K562 (cell line): ENCODE data around the gene ZNF691. TPM values are rescaled to one million over a fixed set of nuclear protein-coding genes. Genes with fewer than 3 reads are reported as not detected.
A peak's percentile ranks its signal among the peaks of the same experiment; 100 is the strongest.

Experiments
- ATAC-seq: fragments of 200-7000 bp; cut with Tn5 transposase; 3 replicates; pipeline ENCODE4 v1.9.1; 2020; ENCODE audit warnings: moderate library complexity
- BruUV-seq: library from RNA; stranded (reverse); fragments of 400-500 nt; replicated peaks from 2 replicates; lab custom pipeline; 2021; lab: Mats Ljungman, UMichigan
- CTCF ChIA-PET: fragments of 300-600 bp; formaldehyde crosslinking; extraction: SDS; loops from one replicate; lab custom pipeline; 2021; ENCODE audit warnings: low intra/inter-chr PET ratio; lab: Yijun Ruan, JAX
- POLR2A ChIA-PET: fragments of 300-600, 350-650 bp; sonication (Branson Sonifier 250); formaldehyde crosslinking; extraction: SDS; loops from one replicate; lab custom pipeline; 2021; ENCODE audit warnings: antibody characterized with exemption, inconsistent platforms; lab: Yijun Ruan, JAX
- DNase-seq, 4 experiments: peaks; one replicate each; pipeline versions ENCODE4 v3.0.0 to v3.0.0-alpha.2; 2011 to 2018; ENCODE audit warnings: low spot score in 3 of 4, mixed read lengths in 3 of 4; ENCODE audit errors: extremely low read depth in 1 of 4
- FAIRE-seq: peaks from 2 replicates; lab custom pipeline; 2011; peaks lifted over from hg19 to GRCh38; lab: Jason Lieb, UNC
- H2AFZ ChIP-seq: 2 replicates; pipeline ENCODE4 v1.6.0; 2011; ENCODE audit warnings: low read depth, low read length, control low read depth, inconsistent platforms
- H3K27ac ChIP-seq: fragments of 200-600 bp; 3 replicates; pipeline ENCODE4 v1.8.0; 2011; ENCODE audit warnings: low read depth, mild to moderate bottlenecking, control low read depth, inconsistent platforms, low read length, moderate library complexity, mixed read lengths; ENCODE audit errors: extremely low read depth
- H3K27me3 ChIP-seq, 2 experiments: fragments of 300-600 bp in 1 of 2; 2 replicates in 1 of 2; 3 replicates in 1 of 2; pipeline versions ENCODE4 v1.6.0 to v1.8.0; 2011; ENCODE audit warnings: inconsistent platforms in 2 of 2, low read length in 2 of 2, mild to moderate bottlenecking in 1 of 2, mixed read lengths in 1 of 2, moderate library complexity in 1 of 2; ENCODE audit not compliant: control insufficient read depth in 2 of 2, insufficient read depth in 2 of 2
- H3K36me3 ChIP-seq: fragments of 300-600 bp; 3 replicates; pipeline ENCODE4 v1.8.0; 2011; ENCODE audit warnings: mild to moderate bottlenecking, low read length, inconsistent platforms; ENCODE audit not compliant: control insufficient read depth, insufficient read depth
- H3K4me1 ChIP-seq, 2 experiments: fragments of 200-600 bp in 1 of 2; replicated peaks in 1 of 2; 2 replicates in 1 of 2; 3 replicates in 1 of 2; pipeline versions ENCODE4 v1.5.1 to v1.8.0; 2011; ENCODE audit warnings: inconsistent platforms in 2 of 2, low read length in 2 of 2, mild to moderate bottlenecking in 1 of 2, mixed read lengths in 1 of 2, moderate library complexity in 1 of 2; ENCODE audit not compliant: control insufficient read depth in 2 of 2, insufficient read depth in 2 of 2
- H3K4me2 ChIP-seq: 2 replicates; pipeline ENCODE4 v1.6.1; 2011; ENCODE audit warnings: low read length, control low read depth, inconsistent platforms, mixed read lengths; ENCODE audit not compliant: insufficient read depth
- H3K4me3 ChIP-seq: fragments of 200-600 bp; sonication (generic), shearing (Covaris generic); 2 replicates; pipeline ENCODE4 v1.5.1; 2016; ENCODE audit warnings: control low read depth, inconsistent platforms
- H3K79me2 ChIP-seq: fragments of 200-600 bp; 3 replicates; pipeline ENCODE4 v1.8.0; 2011; ENCODE audit warnings: low read length, inconsistent platforms; ENCODE audit not compliant: control insufficient read depth, insufficient read depth
- H3K9ac ChIP-seq, 2 experiments: 2 replicates each; pipeline versions ENCODE4 v1.6.0 to v1.6.1; 2011; ENCODE audit warnings: low read depth in 2 of 2, low read length in 2 of 2, control low read depth in 1 of 2, inconsistent platforms in 1 of 2, mild to moderate bottlenecking in 1 of 2, mixed read lengths in 1 of 2; ENCODE audit not compliant: insufficient read depth in 1 of 2
- H3K9me1 ChIP-seq: one replicate; pipeline ENCODE4 v1.6.0; 2011; ENCODE audit warnings: inconsistent platforms, mild to moderate bottlenecking, low read length, moderate library complexity; ENCODE audit not compliant: control insufficient read depth, insufficient read depth
- H3K9me3 ChIP-seq: replicated peaks from 2 replicates; pipeline ENCODE4 v1.5.1; 2011; ENCODE audit warnings: low read depth, low read length, inconsistent platforms; ENCODE audit not compliant: control insufficient read depth, insufficient read depth
- H4K20me1 ChIP-seq: replicated peaks from 2 replicates; pipeline ENCODE4 v1.6.1; 2011; ENCODE audit warnings: low read length, inconsistent platforms, mixed read lengths; ENCODE audit not compliant: control insufficient read depth, insufficient read depth
- ELF4 ChIP-seq: fragments of 450-650 bp; formaldehyde crosslinking; IDR thresholded peaks from 2 replicates; pipeline ENCODE4 v1.4.0; 2022; ENCODE audit warnings: missing genetic modification characterization
- MCM3 ChIP-seq: fragments of 450-650 bp; IDR thresholded peaks from 2 replicates; pipeline ENCODE4 v1.6.1; 2016
- MIER1 ChIP-seq: fragments of 450-650 bp; IDR thresholded peaks from 2 replicates; pipeline ENCODE4 v1.6.1; 2016; ENCODE audit warnings: antibody characterized with exemption, mild to moderate bottlenecking, low read depth
- MTA3 ChIP-seq: fragments of 450-650 bp; formaldehyde crosslinking; IDR thresholded peaks from 2 replicates; pipeline ENCODE4 v1.6.1; 2017; ENCODE audit warnings: mild to moderate bottlenecking, borderline replicate concordance
- POLR3A ChIP-seq: IDR thresholded peaks from 2 replicates; pipeline ENCODE4 v1.6.1; 2011; ENCODE audit warnings: borderline replicate concordance, mild to moderate bottlenecking, moderate library complexity; ENCODE audit not compliant: insufficient read length, insufficient read depth; ENCODE audit errors: extremely low read depth
- SAFB2 ChIP-seq: fragments of 200-400 bp; formaldehyde crosslinking; IDR thresholded peaks from 2 replicates; pipeline ENCODE4 v1.6.1; 2018; ENCODE audit warnings: borderline replicate concordance, low read length, low read depth, moderate library complexity; ENCODE audit not compliant: severe bottlenecking
- SETDB1 ChIP-seq: IDR thresholded peaks from one replicate; pipeline ENCODE4 v1.6.1; 2012; ENCODE audit warnings: low read length, control low read depth, inconsistent platforms
- SIN3A ChIP-seq, 2 experiments: fragments of 150-350 bp in 1 of 2; IDR thresholded peaks; 2 replicates each; pipeline ENCODE4 v1.6.1; 2011 to 2016; ENCODE audit warnings: borderline replicate concordance in 2 of 2, low read depth in 2 of 2, low read length in 2 of 2, mild to moderate bottlenecking in 2 of 2, moderate library complexity in 2 of 2; ENCODE audit not compliant: control insufficient read depth in 1 of 2
- SMARCE1 ChIP-seq: fragments of 450-650 bp; IDR thresholded peaks from 2 replicates; pipeline ENCODE4 v1.7.1; 2016; ENCODE audit warnings: mild to moderate bottlenecking
- SREBF2 ChIP-seq: sonication (generic); formaldehyde crosslinking; IDR thresholded peaks from 2 replicates; pipeline ENCODE4 v1.4.0; 2020; ENCODE audit warnings: mild to moderate bottlenecking, missing genetic modification reagents
- TGIF2 ChIP-seq: sonication (generic); formaldehyde crosslinking; IDR thresholded peaks from 2 replicates; pipeline ENCODE4 v1.8.1; 2022; ENCODE audit warnings: mild to moderate bottlenecking, missing genetic modification reagents, moderate library complexity
- WGBS: fragments of 100-300 bp; shearing (Covaris generic); methylation state at CpG from one replicate; pipeline ENCODE4 v1.1.6; 2016; ENCODE audit warnings: low coverage, mixed read lengths; ENCODE audit not compliant: insufficient coverage; ENCODE audit errors: missing lambda C conversion rate; 5-methylcytosine and 5-hydroxymethylcytosine counted together
- in situ Hi-C: fragments of 300-500 bp; cut with MboI; formaldehyde crosslinking; loops from 4 replicates; pipeline ENCODE4 v1.15.0; 2018; ENCODE audit warnings: inconsistent platforms, mixed read lengths
- intact Hi-C: fragments of 100-400 bp; cut with micrococcal nuclease; formaldehyde crosslinking; loops from 2 replicates; pipeline ENCODE4 v1.14.2; 2022
- polyA plus RNA-seq, 8 experiments: library from polyadenylated mRNA; depleted of rRNA in 4 of 8; stranded (reverse) in 5 of 8; unstranded in 3 of 8; fragments of >200 nt; fragmentation: Nextera tagmentation in 2 of 8; fragmentation: Illumina TruSeq in 1 of 8; extraction: Ambion mirVana in 2 of 8; extraction: Trizol in 1 of 8; gene quantifications; 2 replicates each; pipeline versions ENCODE4 v1.2.1 to v1.2.3, GENCODE V29; 2011 to 2014; ENCODE audit warnings: inconsistent platforms in 1 of 8, missing spikeins in 1 of 8
- total RNA-seq, 7 experiments: library from RNA; depleted of rRNA in 6 of 7; stranded (reverse); fragments of >200 nt in 6 of 7; fragmentation: Illumina TruSeq in 2 of 7; extraction: Trizol in 2 of 7; gene quantifications; 2 replicates each; pipeline versions ENCODE4 v1.2.1 to v1.2.3, GENCODE V29; 2011 to 2021; ENCODE audit warnings: low replicate concordance in 1 of 7

Gene ZNF691
- total and polyA plus RNA-seq, 9 of the 15 experiments (the other 6 are each of a cell fraction or from before 2014, with no cell fraction given), result 10.7 to 30.4 (median 14.8) TPM

DNA sequence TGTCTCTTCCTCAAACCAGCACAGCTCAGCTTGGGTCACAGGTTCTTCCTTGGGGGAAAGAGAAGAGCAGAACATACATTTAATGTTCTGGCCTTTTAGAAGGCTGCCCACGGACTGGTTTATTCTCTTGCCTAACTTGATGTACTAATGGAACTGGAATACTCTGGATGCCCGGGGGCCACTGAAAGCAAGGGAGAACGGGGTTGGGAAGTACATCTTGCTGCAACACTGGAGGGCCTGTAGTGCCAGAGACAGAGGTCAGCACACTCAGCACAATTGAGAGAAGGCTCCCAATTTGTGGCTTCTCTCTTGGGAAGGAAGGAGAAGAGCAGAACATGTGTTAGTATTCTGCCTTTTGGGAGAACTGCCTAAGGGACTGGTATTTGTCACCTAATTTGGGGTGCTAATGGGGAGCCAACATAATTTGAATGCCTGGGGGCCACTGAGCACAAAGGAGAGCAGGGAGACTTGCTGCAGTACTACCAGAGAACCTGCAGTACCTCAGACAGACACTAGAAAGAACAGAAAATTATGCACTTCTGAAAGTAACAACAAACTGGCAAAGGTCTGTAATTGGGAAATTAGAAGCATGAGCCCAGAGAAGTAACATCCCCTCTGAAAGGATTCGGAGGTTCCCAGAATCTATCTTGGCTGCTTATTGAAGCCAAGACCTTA lies 14.1 kb downstream of the ZNF691 start:
- ATAC-seq (0 out of 3 replicates have a peak, but pooled peaks have one; percentile 37), DNase-seq (no peak), FAIRE-seq (no peak)
- no peak for TF ChIP-seq SETDB1
- TF ChIP-seq ELF4 (CRISPR knock-in tag), result no peak
- no peak for TF ChIP-seq SAFB2
- TF ChIP-seq MIER1, result no peak
- TF ChIP-seq TGIF2 (CRISPR knock-in tag), result no peak
- no peak for TF ChIP-seq SIN3A (IDR thresholded peaks at IDR 0.05; ENCODE audit: borderline replicate concordance in 2 of 2, control insufficient read depth in 1 of 2, low read depth in 2 of 2, low read length in 2 of 2)
- no peak for TF ChIP-seq MTA3
- no peak for TF ChIP-seq MCM3
- no peak for TF ChIP-seq POLR3A
- no peak for TF ChIP-seq SREBF2 (CRISPR knock-in tag)
- TF ChIP-seq SMARCE1, result no peak
- no peak overlapping the region for H2AFZ ChIP-seq
- intact Hi-C loops, result no loop called here
- no peak overlapping the region for H3K4me3 ChIP-seq
- POLR2A ChIA-PET, result no interaction called here
- no peak overlapping the region for H3K27ac ChIP-seq
- CTCF ChIA-PET, result no interaction called here
- H3K27me3 ChIP-seq, result peaks cover 0 to 7% of the 10 kb centered on the region in 2 experiments; a peak in 2 of 5 replicates
- H3K9me1 ChIP-seq, result no peaks in the 10 kb centered on the region
- in situ Hi-C loops, result no loop called here
- no peaks in the 10 kb centered on the region; a peak in 1 of 5 replicates for H3K4me1 ChIP-seq
- no TSS peak for BruUV-seq
- H3K4me2 ChIP-seq, result no peak overlapping the region
- no peaks in the 10 kb centered on the region for H4K20me1 ChIP-seq
- H3K9me3 ChIP-seq, result peaks cover 19% of the 10 kb centered on the region
- no peak overlapping the region for H3K9ac ChIP-seq
- H3K36me3 ChIP-seq, result no peaks in the 10 kb centered on the region
- H3K79me2 ChIP-seq, result no peaks in the 10 kb centered on the region
- WGBS, result 12% methylated on average over 4 of the region's 4 CpGs
